ENCODE measurements around the gene OR13J1.

- no peak for TF ChIP-seq CTCF (IDR thresholded peaks at IDR 0.05)
- no peak for TF ChIP-seq POLR2A (IDR thresholded peaks at IDR 0.05)
Measured at GRCh38 chr9:35832814-35833213, 37.4 kb downstream of the OR13J1 start.
